ENCODE measurements around the gene NCOA1. TPM values are rescaled to one million over a fixed set of nuclear protein-coding genes. Genes with fewer than 3 reads are reported as not detected.

Gene NCOA1
- total and polyA plus RNA-seq, 2 donors (not counting 3 experiments of a cell fraction or from before 2014, with no cell fraction given) = 11.4 to 14.1 TPM

GRCh38 chr2:24579053-24579803 lies 88.2 kb downstream of the NCOA1 start:
- CTCF ChIA-PET = interaction anchor here (0.8 to 2.3 kb wide), 7 partner anchors 9 to 157 kb away, joined by 3 to 7 read pairs (median 4); no protein-coding TSS in a partner anchor
- intact Hi-C loops (cut with micrococcal nuclease) = no loop called here
- no peaks in the 10 kb centered on the region for H3K9me3 ChIP-seq (replicated peaks; ENCODE audit: control insufficient read depth, insufficient read depth, low read length)
- DNase-seq (ENCODE audit: low read depth, low spot score) (no peak), FAIRE-seq (no peak)
- dilution Hi-C loops (cut with MboI; ENCODE audit: extremely low pct_ligation_motif_present, low sequenced_read_pairs) = no loop called here
- no peak overlapping the region for H3K4me3 ChIP-seq (replicated peaks in 1 of 3; ENCODE audit: insufficient read depth in 1 of 3, low read depth in 1 of 3, low read length in 3 of 3)
- H3K36me3 ChIP-seq (ENCODE audit: control insufficient read depth in 2 of 2, extremely low read depth in 1 of 2, insufficient read depth in 2 of 2, low read length in 2 of 2) = no peaks in the 10 kb centered on the region
- H3K79me2 ChIP-seq (ENCODE audit: control insufficient read depth, insufficient read depth, low read length) = no peaks in the 10 kb centered on the region
- H2AFZ ChIP-seq (ENCODE audit: low read depth, low read length) = no peak overlapping the region
- H3K9ac ChIP-seq (replicated peaks; ENCODE audit: extremely low read depth, insufficient read depth, low read length) = no peak overlapping the region
- H3K9me1 ChIP-seq (replicated peaks; ENCODE audit: control insufficient read depth, extremely low read depth, insufficient read depth, low read length) = no peaks in the 10 kb centered on the region
- no peak overlapping the region for H3K4me2 ChIP-seq (ENCODE audit: insufficient read depth, low read length)
- POLR2A ChIA-PET = no interaction called here
- H3K27ac ChIP-seq (ENCODE audit: insufficient read depth, low read depth, low read length) = no peak overlapping the region
- H3K27me3 ChIP-seq (ENCODE audit: control insufficient read depth in 2 of 2, insufficient read depth in 2 of 2, low read length in 2 of 2) = no peaks in the 10 kb centered on the region
- no TSS peak for BruUV-seq (replicated peaks)
- H4K20me1 ChIP-seq (replicated peaks; ENCODE audit: control insufficient read depth, extremely low read depth, insufficient read depth, low read length) = no peaks in the 10 kb centered on the region
- TF ChIP-seq JUN (IDR thresholded peaks at IDR 0.05; ENCODE audit: borderline replicate concordance, insufficient read depth, insufficient read length, low read depth) = no peak
- no peak for TF ChIP-seq CTCF (IDR thresholded peaks at IDR 0.05; ENCODE audit: extremely low read depth in 1 of 2, insufficient read depth in 1 of 2, low read depth in 1 of 2, low read length in 2 of 2)
- TF ChIP-seq POLR2AphosphoS5 (IDR thresholded peaks at IDR 0.05; ENCODE audit: insufficient read depth, low read depth, low read length) = no peak
- TF ChIP-seq MYC (IDR thresholded peaks at IDR 0.05; ENCODE audit: low read depth, low read length) = no peak
- no peak for TF ChIP-seq EZH2 (IDR thresholded peaks at IDR 0.05; ENCODE audit: borderline replicate concordance, low read depth, low read length, severe bottlenecking)
- no peak for TF ChIP-seq MAX (IDR thresholded peaks at IDR 0.05; ENCODE audit: insufficient read depth, insufficient read length)
- no peak for TF ChIP-seq POLR2A (IDR thresholded peaks at IDR 0.05; ENCODE audit: low read depth, low read length)
- no peak for TF ChIP-seq GATA2 (IDR thresholded peaks at IDR 0.05; ENCODE audit: insufficient read depth, insufficient read length, low read depth, low read length)
- TF ChIP-seq FOS (IDR thresholded peaks at IDR 0.05; ENCODE audit: borderline replicate concordance, insufficient read depth, low read length) = no peak
- H3K4me1 ChIP-seq (ENCODE audit: control insufficient read depth, extremely low read depth, insufficient read depth, low read length) = peaks cover 9% of the 10 kb centered on the region

All from endothelial cell of umbilical vein (primary cell).